Fibroblast of lung (primary cell): ENCODE results near the gene CSRP1.
"Not testable (repeated sequence)": the region's sequence is repeated elsewhere in the genome, so short reads cannot be mapped to it uniquely, and the experiment has no call there.

Source experiments
- EZH2 ChIP-seq: IDR thresholded peaks from 2 replicates; pipeline ENCODE4 v1.5.1; 2012; ENCODE audit warnings: low read length, control low read depth, mild to moderate bottlenecking; ENCODE audit errors: missing control alignments
- TF ChIP-seq, protein P1 (sequence below), 2 donors: IDR thresholded peaks in 1 of 2; conservative IDR thresholded peaks in 1 of 2; 1 replicate in 1 of 2; 2 replicates in 1 of 2; pipeline ENCODE4 v1.5.1; 2011 to 2012; ENCODE audit warnings: low read length in 2 of 2, control low read depth in 1 of 2, inconsistent platforms in 1 of 2, low read depth in 1 of 2, mild to moderate bottlenecking in 1 of 2

DNA sequence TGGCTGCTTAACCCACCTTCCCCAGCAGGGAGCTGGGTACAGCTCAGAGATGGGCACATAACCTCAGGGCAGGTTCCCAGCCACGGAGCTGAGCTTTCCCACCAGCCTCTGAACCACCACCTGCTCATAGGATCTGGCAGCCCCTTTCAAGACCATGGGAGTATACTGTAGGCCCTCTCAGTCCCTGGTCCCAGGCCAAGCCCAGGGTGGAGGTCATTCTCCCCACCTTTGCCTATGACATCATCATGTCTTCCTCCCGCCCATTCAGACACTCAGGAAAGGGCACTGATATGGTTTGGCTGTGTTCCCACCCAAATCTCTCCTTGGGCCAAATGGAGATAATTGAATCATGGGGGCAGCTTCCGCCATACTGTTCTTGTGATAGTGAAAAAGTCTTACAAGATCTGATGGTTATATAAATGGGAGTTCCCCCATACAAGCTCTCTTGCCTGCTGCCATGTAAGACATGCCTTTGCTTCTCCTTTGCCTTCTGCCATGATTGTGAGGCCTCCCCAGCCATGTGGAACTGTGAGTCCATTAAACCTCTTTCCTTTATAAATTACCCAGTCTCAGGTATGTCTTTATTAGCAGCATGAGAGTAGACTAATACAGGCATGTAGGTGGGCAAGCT, 13.8 kb downstream of the CSRP1 start:
- TF ChIP-seq, protein P1, sequence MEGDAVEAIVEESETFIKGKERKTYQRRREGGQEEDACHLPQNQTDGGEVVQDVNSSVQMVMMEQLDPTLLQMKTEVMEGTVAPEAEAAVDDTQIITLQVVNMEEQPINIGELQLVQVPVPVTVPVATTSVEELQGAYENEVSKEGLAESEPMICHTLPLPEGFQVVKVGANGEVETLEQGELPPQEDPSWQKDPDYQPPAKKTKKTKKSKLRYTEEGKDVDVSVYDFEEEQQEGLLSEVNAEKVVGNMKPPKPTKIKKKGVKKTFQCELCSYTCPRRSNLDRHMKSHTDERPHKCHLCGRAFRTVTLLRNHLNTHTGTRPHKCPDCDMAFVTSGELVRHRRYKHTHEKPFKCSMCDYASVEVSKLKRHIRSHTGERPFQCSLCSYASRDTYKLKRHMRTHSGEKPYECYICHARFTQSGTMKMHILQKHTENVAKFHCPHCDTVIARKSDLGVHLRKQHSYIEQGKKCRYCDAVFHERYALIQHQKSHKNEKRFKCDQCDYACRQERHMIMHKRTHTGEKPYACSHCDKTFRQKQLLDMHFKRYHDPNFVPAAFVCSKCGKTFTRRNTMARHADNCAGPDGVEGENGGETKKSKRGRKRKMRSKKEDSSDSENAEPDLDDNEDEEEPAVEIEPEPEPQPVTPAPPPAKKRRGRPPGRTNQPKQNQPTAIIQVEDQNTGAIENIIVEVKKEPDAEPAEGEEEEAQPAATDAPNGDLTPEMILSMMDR (conservative IDR thresholded peaks at IDR 0.05 in 1 of 2, IDR thresholded peaks at IDR 0.05 in 1 of 2; ENCODE audit: low read depth in 1 of 2, low read length in 2 of 2) = not testable (repeated sequence)
- not testable (repeated sequence) for TF ChIP-seq EZH2
